Ramos (cell line): ENCODE data around the gene MYO3B.
"Not testable (repeated sequence)": the region's sequence is repeated elsewhere in the genome, so short reads cannot be mapped to it uniquely, and the experiment has no call there.

Experiments
- in situ Hi-C: fragments of 300-500 bp; cut with MboI; formaldehyde crosslinking; loops from one replicate; pipeline ENCODE4 v1.14.3; 2022; ENCODE audit warnings: low sequenced_read_pairs; ENCODE audit not compliant: unreplicated experiment

MYO3B gene

DNA sequence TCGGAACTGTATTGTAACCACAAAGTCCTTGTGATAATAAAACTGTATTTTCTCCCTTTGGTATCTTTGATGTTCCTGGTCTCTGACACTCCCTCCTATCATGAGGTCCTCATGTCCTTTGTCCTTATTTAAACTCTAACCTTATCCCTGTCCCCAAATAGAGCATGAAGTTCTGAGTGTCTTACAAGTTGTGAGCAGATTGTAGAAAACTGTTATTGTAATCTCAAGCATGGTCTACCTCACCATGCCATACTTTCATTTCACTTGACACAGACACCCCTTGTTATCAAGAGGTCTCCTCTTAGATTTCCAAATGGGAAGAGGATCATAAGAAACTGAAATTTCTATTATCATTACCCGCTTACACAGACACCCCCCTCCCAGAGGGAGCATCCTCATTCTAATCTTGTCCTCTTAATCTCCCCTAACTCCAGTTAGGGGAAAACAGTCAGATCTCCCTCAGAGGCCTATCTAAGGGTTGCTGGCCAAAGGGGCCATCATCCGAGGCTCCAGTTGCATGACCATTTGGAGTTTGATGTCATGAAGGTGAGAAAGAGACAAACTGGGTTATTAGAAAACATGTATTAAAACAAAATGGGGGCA is 29.0 kb downstream of the MYO3B start:
- in situ Hi-C loops: no loop called here

DNA sequence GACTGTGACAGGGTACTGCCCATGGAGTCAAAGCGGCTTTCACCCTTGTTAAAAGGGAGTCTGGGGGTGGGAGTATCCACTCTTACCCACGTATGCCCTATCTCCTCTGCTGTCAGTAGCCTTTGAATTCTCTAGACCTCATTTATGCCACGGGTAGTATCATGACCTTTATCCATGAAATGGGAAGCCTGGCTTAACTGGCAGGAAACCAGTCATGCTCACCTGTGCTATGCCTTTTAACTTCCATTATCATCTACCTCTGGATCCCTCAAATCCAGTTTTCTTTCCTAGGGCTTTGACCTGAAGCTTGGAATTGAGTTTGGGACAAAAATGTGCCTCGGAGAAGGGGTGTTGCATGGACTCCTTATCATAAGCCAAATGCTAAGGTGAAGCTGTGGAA is 30.0 kb downstream of the MYO3B start:
- in situ Hi-C loops: no loop called here

DNA sequence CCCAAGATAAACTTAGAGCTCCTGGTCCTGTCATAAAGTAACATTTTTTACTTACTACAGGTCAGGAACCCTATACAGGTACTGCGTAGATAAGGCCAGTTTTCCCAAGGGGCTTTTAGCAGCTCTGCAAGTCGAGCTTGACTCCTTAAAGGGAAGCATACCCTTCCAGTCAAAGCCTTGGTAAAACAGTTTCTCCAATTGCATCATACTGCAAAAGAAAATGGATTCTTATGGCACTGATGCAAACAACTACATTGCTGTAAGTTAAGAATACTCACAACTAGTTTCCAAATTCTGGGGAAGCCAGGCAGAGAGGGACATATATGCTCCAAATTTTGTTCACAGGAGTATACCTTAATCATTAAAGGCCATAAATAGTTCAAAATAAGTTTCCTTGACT is 31.0 kb downstream of the MYO3B start:
- in situ Hi-C loops: no loop called here

DNA sequence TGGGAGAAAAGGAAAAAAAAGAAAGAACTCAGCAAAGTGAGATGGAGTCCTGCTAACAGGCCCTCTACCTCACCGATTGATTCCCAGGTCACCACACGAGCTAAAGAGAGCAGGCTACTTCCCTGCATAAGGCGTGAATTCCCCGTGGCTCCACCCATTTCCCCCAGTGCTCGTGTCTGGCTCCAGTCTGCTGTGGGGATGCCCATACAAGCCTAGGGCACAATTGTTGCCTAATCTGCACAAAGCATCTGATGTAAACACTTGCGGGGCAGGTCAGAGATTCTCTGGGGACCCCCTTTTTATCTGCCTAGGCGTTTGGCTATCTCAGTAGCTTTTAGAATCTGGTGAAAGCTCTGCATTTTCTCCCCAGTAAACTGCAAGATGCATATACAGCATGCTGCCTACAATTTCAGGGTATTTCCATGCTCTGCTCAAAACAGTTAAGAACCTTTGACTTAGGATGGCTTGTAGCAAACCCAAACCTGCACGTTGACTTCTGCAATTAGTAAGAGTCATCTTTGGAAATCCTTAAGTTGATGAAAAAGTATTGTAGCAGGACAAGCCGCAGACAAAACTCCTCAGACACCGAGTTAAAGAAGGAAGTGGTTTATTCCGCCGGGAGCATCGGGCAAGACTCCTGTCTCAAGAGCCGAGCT is 34.8 kb downstream of the MYO3B start:
- in situ Hi-C loops: no loop called here

DNA sequence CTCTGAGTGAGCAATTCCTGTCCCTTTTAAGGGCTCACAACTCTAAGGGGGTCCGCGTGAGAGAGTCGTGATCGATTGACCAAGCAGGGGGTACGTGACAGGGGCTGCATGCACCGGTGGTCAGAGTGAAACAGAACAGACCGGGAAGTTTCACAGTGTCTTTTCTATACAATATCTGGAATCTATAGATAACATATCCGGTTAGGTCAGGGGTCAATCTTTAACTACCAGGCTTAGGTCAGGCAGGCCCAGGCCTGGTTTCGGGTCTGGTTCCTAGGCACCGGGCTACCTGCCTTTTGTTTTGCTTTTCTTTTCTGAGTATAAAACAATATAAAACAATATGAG is 35.3 kb downstream of the MYO3B start:
- in situ Hi-C loops: not testable (repeated sequence)

DNA sequence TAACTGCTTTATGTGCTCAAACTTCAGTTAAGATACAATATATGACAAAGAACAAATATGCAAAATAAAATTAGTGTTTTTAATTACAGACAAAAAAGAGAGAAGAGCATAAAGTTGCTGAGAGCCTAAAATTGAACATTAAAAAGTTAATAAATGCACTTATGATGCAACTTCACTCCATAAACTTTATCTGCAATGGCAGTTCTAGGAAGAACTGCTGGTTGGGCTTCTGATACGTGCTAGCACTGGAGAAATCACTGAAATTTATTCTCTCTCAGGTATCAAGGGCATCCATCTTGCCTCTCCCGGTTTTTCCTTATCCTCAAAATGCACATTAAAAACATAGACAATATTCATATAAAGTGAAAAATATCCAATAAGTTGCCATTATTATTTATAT is 35.7 kb downstream of the MYO3B start:
- in situ Hi-C loops: no loop called here

DNA sequence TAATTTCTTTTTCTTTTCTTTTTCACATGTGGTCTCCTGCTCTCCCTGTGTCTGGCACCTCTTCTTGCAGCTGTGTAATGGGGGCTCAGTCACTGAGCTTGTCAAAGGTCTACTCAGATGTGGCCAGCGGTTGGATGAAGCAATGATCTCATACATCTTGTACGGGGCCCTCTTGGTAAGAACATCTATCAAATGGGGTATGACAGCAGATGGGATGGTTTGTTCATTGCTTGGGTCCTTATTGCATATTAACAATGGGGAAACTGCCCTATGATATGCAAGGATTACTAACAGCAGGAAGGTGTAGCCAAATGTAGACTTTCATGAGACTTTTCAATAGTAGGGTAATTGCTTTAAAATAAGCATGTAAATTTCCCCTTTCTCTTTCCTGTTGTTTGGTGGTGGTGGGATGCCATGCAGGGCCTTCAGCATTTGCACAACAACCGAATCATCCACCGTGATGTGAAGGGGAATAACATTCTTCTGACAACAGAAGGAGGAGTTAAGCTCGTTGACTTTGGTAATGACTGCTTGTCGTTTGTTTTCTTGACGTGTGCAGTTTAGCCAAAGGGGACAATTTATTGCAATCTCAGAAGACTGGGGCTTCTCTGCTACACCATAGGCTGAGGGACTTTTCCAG is 36.5 kb downstream of the MYO3B start:
- in situ Hi-C loops: no loop called here

DNA sequence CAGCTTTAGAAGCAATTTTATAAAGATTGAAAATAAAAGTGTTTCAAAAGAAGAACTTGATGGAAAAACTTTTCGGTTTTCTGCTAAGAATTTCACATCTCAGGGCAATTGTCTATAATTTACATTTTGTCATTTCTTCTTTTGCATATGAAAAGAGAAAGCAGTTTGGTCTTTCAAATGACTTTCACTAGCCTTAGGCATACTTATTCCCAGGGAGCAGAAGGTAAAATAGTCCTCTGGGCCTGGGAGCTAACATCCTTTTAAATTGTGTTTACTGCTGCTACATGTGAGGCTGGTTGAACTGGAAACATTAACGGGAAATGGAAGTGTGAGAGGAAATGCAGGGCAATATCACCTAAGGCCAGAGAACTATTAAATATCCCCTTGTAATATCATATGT is 37.1 kb downstream of the MYO3B start:
- in situ Hi-C loops: no loop called here

DNA sequence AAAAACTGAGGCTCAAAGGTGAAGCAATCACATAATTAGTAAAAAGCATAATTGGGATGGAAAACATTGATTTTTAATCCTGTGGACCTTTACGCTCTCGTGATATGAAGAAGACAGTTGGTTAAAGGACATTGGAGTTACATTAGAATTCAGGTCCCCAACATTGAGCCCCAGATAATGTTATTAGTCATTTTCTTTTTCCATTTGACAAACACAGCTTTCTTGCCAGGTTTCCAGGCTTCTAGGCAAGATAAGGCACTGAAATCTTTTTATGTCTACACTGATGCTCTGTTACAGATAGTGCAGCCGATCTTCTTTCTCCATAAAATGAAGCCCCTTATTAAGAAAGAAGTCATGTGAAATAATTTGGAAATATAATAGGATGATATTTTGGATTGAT is 38.5 kb downstream of the MYO3B start:
- in situ Hi-C loops: no loop called here

DNA sequence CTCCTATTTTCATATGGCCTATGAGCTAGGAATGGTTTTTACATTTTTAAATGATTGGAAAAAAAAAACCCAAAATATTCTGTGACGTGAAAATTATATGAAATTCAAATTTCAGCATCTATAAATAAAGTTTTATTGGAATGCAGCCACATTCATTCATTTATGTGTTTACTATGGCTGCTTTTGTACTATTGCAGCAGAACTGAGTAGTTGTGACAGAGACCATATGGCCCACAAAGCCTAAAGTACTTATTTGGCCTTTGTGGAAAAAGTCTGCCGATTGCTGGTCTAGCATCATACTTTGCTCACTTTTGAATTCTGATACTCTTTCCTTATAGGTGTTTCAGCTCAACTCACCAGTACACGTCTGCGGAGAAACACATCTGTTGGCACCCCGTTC is 39.0 kb downstream of the MYO3B start:
- in situ Hi-C loops: no loop called here

DNA sequence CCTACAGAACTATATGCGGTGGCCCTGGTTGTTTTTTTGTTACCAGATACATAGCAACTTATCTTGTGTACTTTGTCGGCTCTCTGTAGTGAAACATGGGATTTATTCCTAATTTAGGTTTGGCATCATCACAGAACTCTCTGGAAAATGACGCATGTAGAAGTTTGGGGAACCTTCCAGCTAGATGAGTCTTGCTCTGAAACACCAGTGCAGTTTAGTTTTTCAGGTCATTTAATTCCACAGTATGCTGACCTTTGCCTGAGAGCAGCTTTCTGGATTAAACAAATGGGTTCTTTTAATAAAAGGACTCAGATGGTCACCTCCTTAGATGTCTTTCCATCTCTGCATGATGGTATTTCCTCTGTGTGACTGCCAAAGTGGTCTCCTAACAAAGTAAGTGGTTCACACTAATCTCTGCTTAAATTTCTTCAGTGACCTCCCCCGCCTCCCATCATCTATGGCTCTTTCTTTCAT is 39.9 kb downstream of the MYO3B start:
- in situ Hi-C loops: no loop called here

DNA sequence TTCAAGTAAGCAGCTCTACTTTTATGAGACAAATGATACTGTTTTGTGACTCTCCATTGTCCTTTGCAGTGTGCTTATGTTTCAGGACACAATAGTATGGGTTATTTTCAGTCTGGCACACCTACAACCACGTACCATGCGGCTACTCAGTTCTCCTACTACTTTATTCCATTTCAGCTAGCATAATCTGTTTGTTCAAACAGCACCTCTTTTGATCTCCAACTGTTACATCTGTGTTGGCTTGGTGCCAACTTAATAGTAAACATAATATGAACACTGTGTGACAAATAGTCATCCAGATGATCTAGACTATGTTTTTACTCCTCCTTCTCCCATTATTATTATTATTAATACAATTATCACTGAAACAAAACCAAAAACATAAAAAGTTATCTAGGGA is 40.5 kb downstream of the MYO3B start:
- in situ Hi-C loops: no loop called here

DNA sequence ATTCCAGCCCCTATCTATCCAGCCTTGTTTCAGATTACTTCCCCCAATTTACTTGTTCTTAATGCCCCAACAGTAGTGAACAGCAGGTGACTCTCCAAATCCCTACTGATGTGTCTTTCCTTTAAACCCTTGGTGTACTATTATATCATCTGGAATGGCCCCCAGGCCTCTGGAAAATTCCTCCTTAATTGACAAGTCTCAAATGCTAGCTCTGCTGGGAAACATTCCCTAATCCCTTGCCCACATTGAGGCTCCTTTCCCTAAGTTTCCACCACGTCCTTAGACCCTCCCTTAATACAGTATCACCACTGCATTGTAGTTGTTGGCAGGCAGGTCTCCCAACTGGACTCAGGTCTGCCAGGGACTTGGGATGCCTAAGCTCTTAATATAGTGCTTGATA is 41.0 kb downstream of the MYO3B start:
- in situ Hi-C loops: no loop called here

DNA sequence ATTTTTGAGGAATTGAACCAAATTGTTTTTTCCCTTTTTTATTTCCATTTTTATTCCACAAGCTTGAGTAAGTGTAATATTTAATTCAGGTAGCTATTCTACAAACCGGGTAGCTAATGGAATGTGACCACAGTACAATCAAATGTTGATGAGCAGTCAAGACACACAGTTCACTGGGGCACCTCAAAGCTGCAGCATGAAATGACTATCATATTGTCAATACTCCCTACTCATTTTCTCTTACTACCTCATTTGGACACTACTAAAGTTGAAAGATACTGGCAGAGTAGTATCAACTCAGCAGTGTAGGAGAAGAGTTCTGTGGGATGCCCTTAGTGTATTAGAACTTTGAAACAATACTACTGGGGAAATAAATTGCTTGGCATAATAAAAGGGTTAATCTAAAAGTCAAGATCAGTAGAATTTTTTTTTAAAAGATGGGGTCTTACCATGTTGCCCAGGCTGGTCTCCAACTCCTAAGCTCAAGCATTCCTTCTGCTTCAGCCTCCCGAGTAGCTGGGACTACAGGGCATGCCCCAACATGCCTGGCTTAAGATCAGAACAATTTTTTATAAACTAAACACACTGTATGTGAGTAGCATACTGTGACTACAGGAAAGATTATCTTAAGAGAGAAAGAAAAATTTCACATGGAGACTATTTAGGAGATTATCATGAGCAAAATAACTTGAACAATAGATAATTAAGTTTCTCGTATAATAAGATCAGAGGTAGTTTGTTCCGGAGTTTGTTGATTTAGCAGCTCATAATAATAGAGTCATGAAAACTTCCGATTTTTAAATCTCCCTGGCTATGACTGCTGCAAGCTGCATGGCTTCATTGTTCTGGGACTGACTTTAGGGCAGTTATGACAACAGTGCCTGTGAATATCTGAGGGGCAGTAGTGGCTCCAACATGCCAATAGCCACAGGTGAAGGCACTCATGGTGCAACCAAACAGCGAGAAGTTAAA is 43.7 kb downstream of the MYO3B start:
- in situ Hi-C loops: no loop called here

DNA sequence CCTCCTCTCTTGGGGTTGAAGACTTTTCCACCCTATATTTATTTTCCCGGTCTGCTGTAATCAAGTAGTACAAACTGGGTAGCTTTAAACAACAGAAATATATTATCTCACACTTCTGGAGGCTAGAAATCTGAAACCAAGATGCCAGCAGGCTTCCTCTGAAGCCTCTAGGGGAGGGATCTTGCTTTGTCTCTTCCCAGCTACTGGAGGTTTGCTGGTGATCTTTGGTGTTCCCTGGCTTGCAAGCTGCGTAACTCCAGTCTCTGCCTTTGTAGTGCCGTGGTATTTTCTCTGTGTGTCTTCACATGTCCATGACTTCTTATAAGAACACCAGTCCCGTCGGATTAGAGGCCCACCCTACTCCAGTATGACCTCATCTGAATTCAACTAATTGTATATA is 44.4 kb downstream of the MYO3B start:
- in situ Hi-C loops: no loop called here

DNA sequence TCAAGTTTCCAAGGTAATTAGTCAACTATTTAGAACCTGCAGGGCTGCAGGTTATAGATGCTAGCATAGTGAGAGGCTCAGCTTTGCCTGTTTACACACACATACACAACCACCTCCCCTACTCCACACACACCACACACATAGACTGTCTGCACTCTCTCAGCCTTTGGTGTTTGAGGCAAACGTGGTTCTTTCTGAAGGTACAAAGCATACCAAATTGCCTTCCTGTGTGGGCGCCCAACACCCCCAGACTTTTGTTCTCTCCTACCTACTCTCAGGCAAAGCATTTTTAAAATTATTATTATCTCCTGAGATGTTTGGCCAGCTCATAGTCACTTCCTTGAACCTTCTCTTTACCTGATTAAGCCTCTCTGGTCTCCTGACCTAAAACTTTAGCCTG is 44.9 kb downstream of the MYO3B start:
- in situ Hi-C loops: no loop called here

DNA sequence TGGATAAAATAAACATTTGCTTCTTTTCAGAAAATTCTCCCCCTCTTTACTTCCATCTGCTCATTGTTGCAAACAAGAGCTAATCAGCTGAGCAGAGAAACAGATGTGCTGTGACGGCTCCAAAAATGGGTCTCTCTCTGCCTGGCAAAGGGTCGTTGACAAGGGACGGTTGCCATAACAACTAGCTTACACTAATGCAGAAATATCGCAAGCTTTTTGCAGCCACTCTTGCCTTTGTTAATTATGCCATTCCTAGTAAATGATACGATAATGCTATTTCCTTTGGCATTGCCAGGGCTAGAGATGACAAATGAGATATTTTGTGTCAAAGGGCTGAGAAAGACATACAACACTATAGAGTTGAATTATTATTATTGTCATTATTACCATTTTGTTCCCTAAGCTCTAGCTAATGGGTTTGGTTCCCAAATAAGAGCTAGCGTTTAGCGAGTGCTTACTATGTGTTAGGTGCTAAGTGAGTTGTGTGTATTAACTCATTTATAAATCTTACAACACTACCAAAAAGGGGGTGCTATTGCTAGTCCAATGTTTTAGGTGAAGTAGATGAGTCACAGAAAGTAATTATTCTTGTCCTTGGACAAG is 46.8 kb downstream of the MYO3B start:
- in situ Hi-C loops: no loop called here

DNA sequence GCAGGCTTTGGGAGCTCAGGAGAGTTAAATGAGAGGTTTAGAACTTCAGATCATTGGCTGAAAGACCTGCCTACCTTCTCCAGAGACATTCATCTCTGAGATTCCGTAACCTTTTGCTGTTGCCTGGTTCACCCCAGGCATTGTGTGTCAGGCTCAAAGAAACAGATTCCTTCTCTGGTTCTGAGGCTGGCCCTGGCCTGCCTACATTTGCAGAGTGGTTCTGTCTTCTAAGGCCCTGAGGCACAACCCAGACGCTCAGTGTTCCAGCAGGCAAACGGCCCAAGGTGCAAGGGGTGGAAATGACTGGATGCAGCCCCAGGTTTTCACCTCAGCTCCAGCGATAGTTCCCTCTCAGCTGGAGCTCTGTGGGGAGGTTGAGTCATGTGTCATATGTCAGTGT is 48.3 kb downstream of the MYO3B start:
- in situ Hi-C loops: no loop called here

DNA sequence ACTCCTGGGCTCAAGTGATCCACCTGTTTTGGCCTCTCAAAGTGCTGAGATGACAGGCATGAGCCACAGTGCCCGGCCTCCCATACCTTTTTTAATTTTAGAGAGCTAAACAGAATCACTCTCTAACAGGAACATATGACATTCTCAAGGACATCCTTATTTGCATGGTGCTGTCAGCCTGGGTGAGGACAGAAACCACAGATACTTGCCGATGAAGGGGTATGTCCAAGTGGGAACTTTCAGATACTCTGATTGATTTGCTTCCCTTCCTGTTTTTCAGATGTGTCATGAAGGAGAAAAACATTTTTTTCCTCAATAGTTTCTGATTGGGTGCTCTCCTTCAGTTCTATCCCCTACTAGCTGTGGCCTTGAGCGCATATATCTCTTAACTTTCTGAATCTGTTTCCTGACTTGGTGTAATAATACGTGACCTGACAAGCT is 49.6 kb downstream of the MYO3B start:
- in situ Hi-C loops: no loop called here

DNA sequence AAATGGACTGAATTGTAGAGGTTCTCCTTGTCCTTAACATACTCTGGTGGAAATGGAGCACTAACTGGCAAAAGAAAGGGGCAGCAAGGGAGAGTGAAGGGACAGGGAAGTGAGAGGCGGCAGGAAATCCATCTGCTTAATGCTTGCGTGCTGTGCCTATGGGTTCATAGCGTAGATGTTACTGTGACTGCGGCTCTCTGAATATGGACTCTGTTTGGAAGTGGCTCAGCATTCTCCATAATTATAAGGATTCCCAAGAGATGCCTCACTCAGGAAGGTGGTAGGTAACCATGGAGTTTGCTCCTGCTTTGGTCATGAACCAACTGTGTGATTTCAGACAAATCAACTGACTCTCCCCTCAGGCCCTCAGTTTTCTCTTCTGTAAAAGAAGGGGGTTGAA is 50.0 kb downstream of the MYO3B start:
- in situ Hi-C loops: no loop called here
